Smooth muscle cell (in vitro differentiated cells): ENCODE measurements around the gene CTSC. TPM values are rescaled to one million over a fixed set of nuclear protein-coding genes. Genes with fewer than 3 reads are reported as not detected.

Experiments
- DNase-seq: peaks from one replicate; lab custom pipeline; 2025; ENCODE audit not compliant: unreplicated experiment; lab: John Stamatoyannopoulos, UW
- H2AFZ ChIP-seq: fragments of 200-600 bp; sonication (generic); 2 replicates; pipeline ENCODE4 v1.6.0; 2016; ENCODE audit warnings: antibody characterized with exemption, low read depth, mild to moderate bottlenecking
- H3F3A ChIP-seq: fragments of 200-600 bp; sonication (generic); 2 replicates; pipeline ENCODE4 v1.6.0; 2017; ENCODE audit warnings: antibody characterized with exemption, low read depth
- H3K27ac ChIP-seq: fragments of 200-600 bp; sonication (generic); 2 replicates; pipeline ENCODE4 v1.5.1; 2016; ENCODE audit warnings: low read depth, mild to moderate bottlenecking
- H3K27me3 ChIP-seq: fragments of 200-600 bp; sonication (generic); 2 replicates; pipeline ENCODE4 v1.6.1; 2016; ENCODE audit warnings: low read depth, mild to moderate bottlenecking
- H3K36me3 ChIP-seq: fragments of 200-600 bp; sonication (generic); 2 replicates; pipeline ENCODE4 v1.5.1; 2016; ENCODE audit warnings: low read depth
- H3K4me1 ChIP-seq: fragments of 200-600 bp; sonication (generic); 2 replicates; pipeline ENCODE4 v1.5.1; 2016; ENCODE audit warnings: low read depth
- H3K4me2 ChIP-seq: fragments of 200-600 bp; sonication (generic); 2 replicates; pipeline ENCODE4 v1.6.0; 2016; ENCODE audit warnings: mild to moderate bottlenecking
- H3K4me3 ChIP-seq: fragments of 200-600 bp; sonication (generic); 2 replicates; pipeline ENCODE4 v1.5.1; 2016; ENCODE audit warnings: mild to moderate bottlenecking
- H3K79me2 ChIP-seq: fragments of 200-600 bp; sonication (generic); 2 replicates; pipeline ENCODE4 v1.6.0; 2016; ENCODE audit warnings: low read depth, mild to moderate bottlenecking
- H3K9ac ChIP-seq: fragments of 200-600 bp; sonication (generic); 2 replicates; pipeline ENCODE4 v1.6.0; 2016; ENCODE audit warnings: low read depth
- H3K9me3 ChIP-seq: fragments of 200-600 bp; sonication (generic); replicated peaks from 2 replicates; pipeline ENCODE4 v1.5.1; 2016; ENCODE audit warnings: low read depth
- H4K20me1 ChIP-seq: fragments of 200-600 bp; sonication (generic); 2 replicates; pipeline ENCODE4 v1.6.0; 2016; ENCODE audit warnings: low read depth
- WGBS: methylation state at CpG from one replicate; pipeline ENCODE4 v1.1.7; 2016; ENCODE audit warnings: low lambda C conversion rate; 5-methylcytosine and 5-hydroxymethylcytosine counted together
- polyA plus RNA-seq: library from polyadenylated mRNA; unstranded; fragments of >200 nt; fragmentation: Nextera tagmentation; extraction: Ambion mirVana; gene quantifications from 2 replicates; pipeline ENCODE4 v1.2.1, GENCODE V29; 2016
- total RNA-seq: library from RNA; depleted of rRNA; stranded (reverse); fragments of >200 nt; gene quantifications from 2 replicates; pipeline ENCODE4 v1.2.3, GENCODE V29; 2014
- TF ChIP-seq, protein P1 (sequence below): fragments of 200-600 bp; sonication (generic); IDR thresholded peaks from 2 replicates; pipeline ENCODE4 v1.5.1; 2017; ENCODE audit warnings: borderline replicate concordance, mild to moderate bottlenecking, antibody characterized with exemption; ENCODE audit not compliant: insufficient read depth, poor library complexity, severe bottlenecking

Gene CTSC
- total and polyA plus RNA-seq, 2 experiments from 2014 or later: 74.3 to 91.8 TPM

DNA sequence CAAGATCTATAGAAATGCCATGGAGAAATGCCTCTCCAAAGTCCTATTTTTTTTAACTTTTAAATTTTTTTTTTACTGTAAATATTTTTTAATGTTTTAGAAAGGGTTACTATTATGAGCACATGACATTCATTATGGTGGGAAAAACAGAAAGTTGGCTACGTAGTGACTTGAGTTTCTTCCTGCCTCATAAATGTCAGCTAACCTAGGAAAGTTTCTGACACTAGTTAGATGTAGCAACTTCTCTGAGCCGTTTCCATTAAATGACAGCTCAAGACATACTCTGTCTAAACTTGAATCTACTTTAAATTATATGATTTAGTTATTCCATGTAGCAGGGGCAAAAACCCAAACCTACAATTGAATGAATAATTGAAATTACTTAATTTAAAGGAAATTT, 18.4 kb upstream of the CTSC start:
- no peak for DNase-seq
- TF ChIP-seq, protein P1, sequence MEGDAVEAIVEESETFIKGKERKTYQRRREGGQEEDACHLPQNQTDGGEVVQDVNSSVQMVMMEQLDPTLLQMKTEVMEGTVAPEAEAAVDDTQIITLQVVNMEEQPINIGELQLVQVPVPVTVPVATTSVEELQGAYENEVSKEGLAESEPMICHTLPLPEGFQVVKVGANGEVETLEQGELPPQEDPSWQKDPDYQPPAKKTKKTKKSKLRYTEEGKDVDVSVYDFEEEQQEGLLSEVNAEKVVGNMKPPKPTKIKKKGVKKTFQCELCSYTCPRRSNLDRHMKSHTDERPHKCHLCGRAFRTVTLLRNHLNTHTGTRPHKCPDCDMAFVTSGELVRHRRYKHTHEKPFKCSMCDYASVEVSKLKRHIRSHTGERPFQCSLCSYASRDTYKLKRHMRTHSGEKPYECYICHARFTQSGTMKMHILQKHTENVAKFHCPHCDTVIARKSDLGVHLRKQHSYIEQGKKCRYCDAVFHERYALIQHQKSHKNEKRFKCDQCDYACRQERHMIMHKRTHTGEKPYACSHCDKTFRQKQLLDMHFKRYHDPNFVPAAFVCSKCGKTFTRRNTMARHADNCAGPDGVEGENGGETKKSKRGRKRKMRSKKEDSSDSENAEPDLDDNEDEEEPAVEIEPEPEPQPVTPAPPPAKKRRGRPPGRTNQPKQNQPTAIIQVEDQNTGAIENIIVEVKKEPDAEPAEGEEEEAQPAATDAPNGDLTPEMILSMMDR: no peak
- no peak overlapping the region for H3K27ac ChIP-seq
- no peaks in the 10 kb centered on the region for H4K20me1 ChIP-seq
- no peaks in the 10 kb centered on the region for H3K9me3 ChIP-seq
- WGBS: 85% methylated on average over 2 of the region's 2 CpGs
- no peaks in the 10 kb centered on the region for H3K27me3 ChIP-seq
- no peaks in the 10 kb centered on the region for H3K36me3 ChIP-seq
- no peaks in the 10 kb centered on the region for H3K79me2 ChIP-seq
- H3K4me2 ChIP-seq: no peak overlapping the region
- H3K4me3 ChIP-seq: no peak overlapping the region
- H3K9ac ChIP-seq: no peak overlapping the region
- H2AFZ ChIP-seq: no peak overlapping the region
- H3K4me1 ChIP-seq: peaks cover 8% of the 10 kb centered on the region
- no peaks in the 10 kb centered on the region for H3F3A ChIP-seq

DNA sequence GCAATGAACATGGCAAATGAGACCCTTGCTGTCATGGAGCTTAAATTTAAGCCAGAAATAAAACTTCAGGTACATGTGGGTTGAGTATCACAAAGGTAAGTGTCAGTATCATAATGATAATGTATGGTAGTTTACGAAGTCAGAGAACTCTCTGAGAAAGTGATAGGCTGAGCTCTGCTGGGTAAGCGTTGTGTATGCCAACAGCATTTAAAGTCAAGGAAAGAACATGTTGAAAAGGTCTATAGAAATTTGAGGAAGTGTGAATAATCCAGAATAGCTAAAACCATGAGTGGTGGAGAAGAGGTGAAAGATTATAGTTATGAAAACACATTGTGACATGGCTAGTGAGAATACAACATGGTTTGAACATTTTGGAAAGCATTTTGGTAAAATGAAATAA, 17.4 kb upstream of the CTSC start:
- no peaks in the 10 kb centered on the region for H3K79me2 ChIP-seq
- no peaks in the 10 kb centered on the region for H3K27me3 ChIP-seq
- no peak overlapping the region for H3K27ac ChIP-seq
- no peaks in the 10 kb centered on the region for H3K36me3 ChIP-seq
- TF ChIP-seq, protein P1: no peak
- no peak overlapping the region for H3K4me3 ChIP-seq
- H3F3A ChIP-seq: no peaks in the 10 kb centered on the region
- peaks cover 8% of the 10 kb centered on the region for H3K4me1 ChIP-seq
- 84% methylated on average over 2 of the region's 2 CpGs for WGBS
- H4K20me1 ChIP-seq: no peaks in the 10 kb centered on the region
- H3K9ac ChIP-seq: no peak overlapping the region
- H2AFZ ChIP-seq: no peak overlapping the region
- no peaks in the 10 kb centered on the region for H3K9me3 ChIP-seq
- no peak overlapping the region for H3K4me2 ChIP-seq
- DNase-seq: no peak

DNA sequence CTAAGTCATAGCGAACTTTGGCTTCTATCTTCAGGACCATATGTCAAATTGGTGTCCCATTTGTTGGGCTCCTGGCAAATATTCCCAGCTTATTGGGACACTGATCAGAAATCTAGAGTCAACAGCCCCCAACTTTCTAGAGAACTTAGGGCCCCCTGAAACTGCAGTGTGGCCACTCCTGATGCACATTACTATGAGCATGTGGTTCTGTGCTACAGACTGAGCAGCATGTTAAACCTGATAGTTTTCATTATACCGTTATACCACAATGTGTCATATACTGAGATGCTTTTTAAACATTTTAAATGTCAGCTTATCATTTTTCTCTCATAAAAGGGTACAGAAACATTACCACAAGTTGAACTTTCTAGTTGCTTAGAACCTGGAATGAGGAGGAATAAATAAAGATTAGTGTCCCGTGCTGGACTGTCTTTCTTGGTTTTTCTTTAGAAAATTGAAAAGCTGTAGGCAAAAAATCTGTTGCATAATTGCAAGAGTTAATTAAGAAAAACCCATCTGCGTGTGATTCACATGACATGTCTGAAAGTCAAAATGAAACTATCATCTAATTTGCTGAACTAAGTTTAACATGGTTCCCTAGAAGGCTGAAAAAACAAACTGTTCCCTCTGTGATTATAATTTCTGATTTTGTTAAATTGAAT, 16.4 kb upstream of the CTSC start:
- Histone ChIP-seq H3K36me3 (no peaks in the 10 kb centered on the region), H3K79me2 (no peaks in the 10 kb centered on the region), H3K4me2 (no peak overlapping the region), H3K9me3 (no peaks in the 10 kb centered on the region), H2AFZ (no peak overlapping the region), H3K4me3 (no peak overlapping the region), H3K9ac (no peak overlapping the region), H3K27ac (no peak overlapping the region), H3K4me1 (peaks cover 8% of the 10 kb centered on the region), H3K27me3 (no peaks in the 10 kb centered on the region), H3F3A (no peaks in the 10 kb centered on the region), H4K20me1 (no peaks in the 10 kb centered on the region)
- 69% methylated on average over 4 of the region's 4 CpGs for WGBS
- TF ChIP-seq, protein P1: no peak
- no peak for DNase-seq

DNA sequence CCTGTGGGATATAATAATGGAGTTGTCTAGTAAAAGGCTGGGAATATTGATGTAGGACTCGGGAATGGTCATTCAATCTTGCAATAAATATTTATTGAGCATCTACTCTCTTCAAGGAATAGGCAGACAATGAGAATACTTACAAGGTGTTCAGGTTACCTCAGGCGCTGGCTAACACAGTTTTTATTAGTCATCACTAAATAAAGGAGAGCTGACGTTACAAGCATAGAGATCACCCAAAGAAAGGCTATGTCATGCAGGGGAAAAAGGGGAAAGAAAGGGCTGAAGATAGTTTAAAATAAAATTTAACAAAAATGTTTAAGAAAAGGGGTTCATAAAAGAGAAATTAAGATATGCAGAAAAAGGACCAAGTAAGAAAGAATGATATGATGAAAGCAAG, 15.8 kb upstream of the CTSC start:
- H3K9ac ChIP-seq: no peak overlapping the region
- 75% methylated on average over 3 of the region's 3 CpGs for WGBS
- no peaks in the 10 kb centered on the region for H3K9me3 ChIP-seq
- H3K36me3 ChIP-seq: no peaks in the 10 kb centered on the region
- TF ChIP-seq, protein P1: no peak
- H3K27ac ChIP-seq: no peak overlapping the region
- H3K4me3 ChIP-seq: no peak overlapping the region
- no peaks in the 10 kb centered on the region for H4K20me1 ChIP-seq
- no peak overlapping the region for H2AFZ ChIP-seq
- H3K4me2 ChIP-seq: no peak overlapping the region
- H3K27me3 ChIP-seq: no peaks in the 10 kb centered on the region
- H3K79me2 ChIP-seq: no peaks in the 10 kb centered on the region
- no peaks in the 10 kb centered on the region for H3F3A ChIP-seq
- no peak for DNase-seq
- H3K4me1 ChIP-seq: peaks cover 8% of the 10 kb centered on the region
